Urinary bladder (tissue), 4 donors: Measurements from ENCODE around the gene PPP1CA. TPM values are rescaled to one million over a fixed set of nuclear protein-coding genes. Genes with fewer than 3 reads are reported as not detected.
"Not testable (repeated sequence)": the region's sequence is repeated elsewhere in the genome, so short reads cannot be mapped to it uniquely, and the experiment has no call there.

ENCODE experiments used
- DNase-seq: peaks from one replicate; pipeline ENCODE4 v3.0.0-alpha.2; 2015; ENCODE audit errors: extremely low spot score
- H3K27ac ChIP-seq: one replicate; pipeline ENCODE4 v1.5.1; 2013; ENCODE audit warnings: low read depth, mild to moderate bottlenecking, moderate library complexity
- H3K36me3 ChIP-seq: one replicate; pipeline ENCODE4 v1.6.1; 2013; ENCODE audit warnings: mild to moderate bottlenecking, moderate library complexity; ENCODE audit not compliant: insufficient read depth
- H3K4me1 ChIP-seq: one replicate; pipeline ENCODE4 v1.6.1; 2013; ENCODE audit warnings: mild to moderate bottlenecking, moderate library complexity; ENCODE audit not compliant: insufficient read depth
- H3K4me3 ChIP-seq: one replicate; pipeline ENCODE4 v1.5.1; 2013; ENCODE audit warnings: low read depth, low read length
- WGBS: extraction: QIAGEN DNeasy Blood & Tissue Kit; methylation state at CpG from one replicate; pipeline ENCODE4 v1.1.7; 2013; 5-methylcytosine and 5-hydroxymethylcytosine counted together
- polyA plus RNA-seq: library from polyadenylated mRNA; stranded (reverse); fragments of 200-250 nt; gene quantifications from one replicate; pipeline ENCODE4 v1.2.3, GENCODE V29; 2013
- total RNA-seq: library from RNA; depleted of rRNA; stranded (reverse); fragments of >200 nt; gene quantifications from one replicate; pipeline ENCODE4 v1.2.3, GENCODE V29; 2014
- donor health status: healthy with polysubstance abuse.
- donor health status: healthy.

PPP1CA gene
- total and polyA plus RNA-seq, 2 donors: 70.6 to 85.9 TPM

DNA sequence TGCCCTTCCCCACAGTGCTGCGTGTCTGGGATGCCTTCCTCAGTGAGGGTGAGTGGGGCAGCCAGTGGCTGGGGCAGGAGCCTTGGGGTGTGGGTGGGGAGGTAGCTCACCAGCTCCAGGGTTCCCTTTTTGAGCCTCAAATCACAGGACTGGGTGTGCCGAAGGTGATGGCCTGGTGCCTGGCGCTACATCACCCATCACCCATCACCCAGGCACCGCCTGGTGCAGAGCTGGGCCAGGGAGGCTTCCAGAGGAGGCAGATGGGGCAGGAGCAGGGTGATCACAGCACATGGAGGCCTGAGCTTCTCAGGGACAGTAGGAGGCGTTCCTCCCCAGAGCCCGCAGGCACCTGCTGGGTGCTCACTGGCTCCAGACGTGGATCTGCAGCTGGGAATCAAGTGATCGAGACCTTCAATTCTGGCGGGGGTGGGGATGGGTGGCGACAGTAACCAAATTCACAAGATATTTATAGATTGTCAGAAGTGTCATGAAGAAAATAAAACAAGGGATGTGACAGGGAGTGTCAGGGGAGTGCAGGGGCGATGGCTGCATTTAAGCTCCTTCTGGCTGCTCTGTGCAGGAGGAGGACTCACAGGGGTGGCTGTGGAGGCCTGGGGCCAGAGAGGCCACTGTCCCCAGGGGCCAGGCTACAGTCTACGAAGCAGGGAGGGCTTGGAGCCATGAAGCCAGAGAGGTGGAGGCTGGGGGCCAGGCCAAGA, 5.5 kb upstream of the PPP1CA start:
- WGBS: 47% methylated on average over 12 of the region's 12 CpGs
- no peaks in the 10 kb centered on the region for H3K36me3 ChIP-seq
- no peak for DNase-seq

GRCh38 chr11:67406420-67406968, 4.8 kb upstream of the PPP1CA start:
- no peaks in the 10 kb centered on the region for H3K4me1 ChIP-seq
- DNase-seq: no peak
- H3K27ac ChIP-seq: no peak overlapping the region
- no peaks in the 10 kb centered on the region for H3K36me3 ChIP-seq
- H3K4me3 ChIP-seq: no peak overlapping the region
- WGBS: 80% methylated on average over 18 of the region's 18 CpGs

More for the DNA sequence above, 5.5 kb upstream of the PPP1CA start:
- H3K27ac ChIP-seq: no peak overlapping the region
- H3K4me1 ChIP-seq: no peaks in the 10 kb centered on the region
- no peak overlapping the region for H3K4me3 ChIP-seq

GRCh38 chr11:67405688-67406339, 4.2 kb upstream of the PPP1CA start:
- no peak for DNase-seq
- WGBS: 80% methylated on average over 9 of the region's 9 CpGs
- no peaks in the 10 kb centered on the region for H3K36me3 ChIP-seq

GRCh38 chr11:67405196-67405567, 3.5 kb upstream of the PPP1CA start:
- WGBS: 88% methylated on average over 6 of the region's 6 CpGs
- Histone ChIP-seq H3K36me3 (peaks cover 2% of the 10 kb centered on the region), H3K4me1 (no peaks in the 10 kb centered on the region), H3K4me3 (peak overlapping the region; percentile 6), H3K27ac (no peak overlapping the region)
- DNase-seq: no peak

More at GRCh38 chr11:67405688-67406339, 4.2 kb upstream of the PPP1CA start:
- Histone ChIP-seq H3K27ac (no peak overlapping the region), H3K4me1 (no peaks in the 10 kb centered on the region), H3K4me3 (no peak overlapping the region)

- peak overlapping the region; percentile 27 for H3K4me3 ChIP-seq
- H3K4me1 ChIP-seq: no peaks in the 10 kb centered on the region
- no peak overlapping the region for H3K27ac ChIP-seq
- 65% methylated on average over 13 of the region's 13 CpGs for WGBS
- H3K36me3 ChIP-seq: peaks cover 2% of the 10 kb centered on the region
- DNase-seq: no peak
These were observed 3.0 kb upstream of the PPP1CA start for GRCh38 chr11:67404515-67405195.

DNA sequence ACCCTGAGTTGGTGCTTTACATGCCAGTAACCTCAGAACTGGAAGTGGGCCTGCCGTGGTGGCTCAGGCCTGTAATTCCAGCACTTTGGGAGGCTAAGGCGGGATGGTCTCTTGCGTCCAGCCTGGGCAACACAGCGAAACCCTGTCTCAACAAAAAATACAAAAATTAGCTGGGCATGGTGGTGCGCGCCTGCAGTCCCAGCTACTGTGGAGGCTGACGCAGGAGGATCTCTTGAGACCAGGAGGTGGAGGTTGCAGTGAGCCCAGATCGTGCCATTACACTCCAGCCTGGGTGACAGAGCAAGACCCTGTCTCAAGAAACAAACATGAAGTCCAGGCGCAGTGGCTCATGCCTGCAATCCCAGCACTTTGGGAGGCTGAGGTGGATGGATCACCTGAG, 1.4 kb upstream of the PPP1CA start:
- H3K4me3 ChIP-seq, H3K27ac ChIP-seq, DNase-seq, H3K4me1 ChIP-seq: not testable (repeated sequence)
- H3K36me3 ChIP-seq: peaks cover 10% of the 10 kb centered on the region
- 95% methylated on average over 9 of the region's 9 CpGs for WGBS

DNA sequence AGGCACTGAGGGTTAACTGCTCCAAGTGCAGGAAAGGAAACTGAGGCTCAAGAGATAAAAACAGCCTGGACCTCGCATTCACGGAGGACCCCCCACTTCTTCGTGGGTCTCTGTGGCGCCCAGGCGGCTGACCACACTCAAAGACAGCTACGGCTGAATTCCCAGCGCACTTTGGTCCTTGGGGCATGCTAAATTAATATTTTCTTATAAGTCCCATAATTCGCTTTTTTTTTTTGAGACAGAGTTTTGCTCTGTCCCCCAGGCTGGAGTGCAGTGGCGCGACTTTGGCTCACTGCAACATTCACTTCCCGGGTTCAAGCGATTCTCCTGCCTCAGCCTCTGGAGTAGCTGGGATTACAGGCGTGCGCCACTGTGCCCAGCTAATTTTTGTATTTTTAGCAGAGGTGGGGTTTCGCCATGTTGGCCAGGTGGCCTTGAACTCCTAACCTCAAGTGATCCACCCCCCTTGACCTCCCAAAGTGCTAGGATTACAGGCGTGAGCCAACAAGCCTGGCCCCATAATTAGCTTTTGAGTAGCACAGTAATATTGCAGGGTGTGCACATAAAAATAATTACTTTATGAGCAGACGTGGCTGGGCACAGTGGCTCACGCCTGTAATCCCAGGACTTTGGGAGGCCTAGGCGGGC, 658 bp upstream of the PPP1CA start:
- peaks cover 17% of the 10 kb centered on the region for H3K36me3 ChIP-seq
- H3K27ac ChIP-seq: peak overlapping the region; percentile 31
- 53% methylated on average over 19 of the region's 19 CpGs for WGBS
- H3K4me3 ChIP-seq: peak overlapping the region; percentile 85
- DNase-seq, H3K4me1 ChIP-seq: not testable (repeated sequence)

- WGBS: 3% methylated on average over 27 of the region's 27 CpGs
- Histone ChIP-seq H3K4me1 (no peaks in the 10 kb centered on the region), H3K36me3 (peaks cover 17% of the 10 kb centered on the region), H3K4me3 (peak overlapping the region; percentile 85), H3K27ac (peak overlapping the region; percentile 89)
- no peak for DNase-seq
These were observed 640 bp downstream of the PPP1CA start for GRCh38 chr11:67400942-67401494.

GRCh38 chr11:67400251-67400941, 1.3 kb downstream of the PPP1CA start:
- no peak for DNase-seq
- 40% methylated on average over 23 of the region's 23 CpGs for WGBS
- Histone ChIP-seq H3K27ac (no peak overlapping the region), H3K36me3 (peaks cover 17% of the 10 kb centered on the region), H3K4me1 (no peaks in the 10 kb centered on the region), H3K4me3 (peak overlapping the region; percentile 85)

DNA sequence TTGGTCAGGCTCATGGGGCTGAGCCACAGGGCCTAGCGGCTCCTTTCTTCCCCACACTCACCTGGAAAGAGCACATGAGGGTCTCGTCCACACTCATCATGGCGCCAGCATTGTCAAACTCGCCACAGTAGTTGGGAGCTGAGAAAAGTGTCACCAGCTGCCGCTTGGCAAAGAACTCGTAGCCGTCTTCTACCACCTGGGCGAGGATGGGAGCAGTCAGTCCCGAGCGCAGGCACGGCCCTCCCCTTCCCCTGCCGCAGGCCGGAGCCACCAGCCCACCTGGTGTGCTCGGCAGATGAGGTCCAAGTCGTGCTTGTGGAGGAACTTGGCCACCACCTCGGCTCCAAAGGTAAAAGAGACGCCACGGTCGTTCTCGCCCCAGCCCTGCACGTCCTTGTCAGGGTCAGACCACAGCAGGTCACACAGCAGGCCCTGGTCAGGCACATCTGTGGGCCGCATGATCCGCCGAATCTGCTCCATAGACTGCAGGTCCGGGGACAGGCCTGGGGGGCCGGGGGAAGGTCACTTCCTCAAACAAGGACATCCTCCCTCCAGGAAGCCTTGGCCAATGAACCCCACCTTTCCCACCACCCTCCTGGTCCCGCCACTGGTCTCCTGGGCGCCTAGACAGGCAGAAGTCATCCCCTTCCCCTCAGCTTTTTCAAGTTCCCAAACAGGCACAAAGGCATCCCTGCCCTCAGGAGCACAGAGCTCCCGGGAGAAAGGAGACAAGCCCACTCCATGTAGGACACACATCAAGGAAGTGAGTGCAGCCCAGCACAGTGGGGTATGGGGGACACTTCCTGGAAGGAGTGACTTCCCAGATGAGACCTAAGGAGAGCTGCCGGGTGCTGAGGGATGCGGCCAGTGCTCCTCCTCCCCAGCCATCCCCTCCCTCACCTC, 2.7 kb downstream of the PPP1CA start:
- DNase-seq: no peak
- Histone ChIP-seq H3K4me3 (no peak overlapping the region), H3K4me1 (no peaks in the 10 kb centered on the region), H3K36me3 (peaks cover 17% of the 10 kb centered on the region), H3K27ac (no peak overlapping the region)
- 83% methylated on average over 31 of the region's 31 CpGs for WGBS

GRCh38 chr11:67397986-67398660, 3.5 kb downstream of the PPP1CA start:
- Histone ChIP-seq H3K36me3 (peaks cover 17% of the 10 kb centered on the region), H3K4me1 (no peaks in the 10 kb centered on the region)
- WGBS: 84% methylated on average over 24 of the region's 24 CpGs

More at GRCh38 chr11:67397986-67398660, 3.5 kb downstream of the PPP1CA start:
- H3K4me3 ChIP-seq: no peak overlapping the region
- H3K27ac ChIP-seq: no peak overlapping the region
- no peak for DNase-seq
